Measurements from ENCODE around the gene CTNNA2.

The CTNNA2 gene

DNA sequence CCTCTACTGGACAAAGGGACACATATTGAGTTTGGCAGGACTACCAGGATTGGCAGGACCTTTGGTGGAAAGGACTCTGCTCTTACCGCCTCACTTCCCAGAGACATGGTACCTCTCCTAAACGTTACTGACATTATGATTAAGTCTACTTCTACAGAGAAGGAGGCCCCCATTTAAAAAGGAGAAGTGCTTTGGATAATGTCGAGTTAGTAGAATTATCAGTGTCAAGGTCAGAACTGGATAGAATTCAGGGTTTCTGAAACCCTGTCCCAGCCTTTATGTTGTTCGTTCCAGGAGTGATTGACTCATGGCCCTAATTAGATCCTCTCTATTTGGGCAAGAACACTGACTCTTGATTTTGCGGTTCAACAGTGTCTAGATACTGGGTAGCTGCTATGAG lies 745.9 kb downstream of the CTNNA2 start:
- Histone ChIP-seq H3K9me3 (ENCODE audit: control insufficient read depth, insufficient read depth, low read depth, low read length) (no peaks in the 10 kb centered on the region), H3K4me3 (ENCODE audit: low read depth, low read length) (no peak overlapping the region), H3K9ac (ENCODE audit: low read length) (no peak overlapping the region), H3K36me3 (ENCODE audit: control insufficient read depth, insufficient read depth, low read length) (no peaks in the 10 kb centered on the region), H3K27me3 (ENCODE audit: control insufficient read depth, insufficient read depth, low read length) (no peaks in the 10 kb centered on the region), H3K4me1 (ENCODE audit: control insufficient read depth, insufficient read depth, low read length) (no peaks in the 10 kb centered on the region), H3K27ac (ENCODE audit: low read depth, low read length) (no peak overlapping the region)

DNA sequence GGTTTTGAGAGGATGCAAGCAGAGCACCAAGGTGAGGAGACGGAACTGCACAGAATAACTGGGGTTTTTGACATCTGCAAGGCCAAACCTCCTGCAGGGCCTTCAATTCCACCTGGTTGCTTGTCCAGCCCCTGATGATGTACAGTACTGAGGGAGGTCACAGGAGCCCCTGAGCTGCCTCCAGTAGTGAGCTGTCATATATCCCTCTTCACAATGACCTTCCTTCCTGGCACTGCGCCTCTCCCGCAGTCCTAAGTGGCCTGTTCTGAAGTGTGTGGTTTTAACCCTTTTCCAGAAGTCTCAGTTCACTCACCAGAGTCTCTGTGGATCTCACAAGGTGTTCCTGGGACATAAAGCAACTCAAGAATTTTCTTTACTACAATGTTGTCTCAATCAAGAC lies 746.4 kb downstream of the CTNNA2 start:
- Histone ChIP-seq H3K27me3 (ENCODE audit: control insufficient read depth, insufficient read depth, low read length) (no peaks in the 10 kb centered on the region), H3K4me3 (ENCODE audit: low read depth, low read length) (no peak overlapping the region), H3K9ac (ENCODE audit: low read length) (no peak overlapping the region), H3K27ac (ENCODE audit: low read depth, low read length) (no peak overlapping the region), H3K4me1 (ENCODE audit: control insufficient read depth, insufficient read depth, low read length) (no peaks in the 10 kb centered on the region), H3K9me3 (ENCODE audit: control insufficient read depth, insufficient read depth, low read depth, low read length) (no peaks in the 10 kb centered on the region), H3K36me3 (ENCODE audit: control insufficient read depth, insufficient read depth, low read length) (no peaks in the 10 kb centered on the region)

DNA sequence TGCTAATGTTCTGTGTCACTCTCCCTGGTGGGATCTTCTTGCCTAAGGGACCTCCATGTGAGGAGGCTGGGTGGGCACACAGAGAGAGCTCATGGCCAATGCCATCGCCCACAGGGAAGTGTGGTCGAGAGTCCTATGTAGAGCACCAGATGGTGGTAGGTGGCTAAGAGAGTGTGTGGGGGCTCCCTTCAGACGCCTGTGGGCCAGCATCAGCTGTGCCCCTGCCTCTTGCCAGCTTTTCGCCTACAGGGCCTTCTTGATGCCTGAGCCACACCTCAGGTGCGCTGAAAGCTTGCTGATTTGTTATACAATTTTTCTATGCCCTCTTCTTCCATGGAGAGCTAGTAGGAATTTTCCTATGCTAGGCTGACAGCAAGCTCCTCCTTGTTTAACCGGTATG lies 753.4 kb downstream of the CTNNA2 start:
- H3K9ac ChIP-seq (ENCODE audit: low read length), result no peak overlapping the region
- H3K4me1 ChIP-seq (ENCODE audit: control insufficient read depth, insufficient read depth, low read length), result no peaks in the 10 kb centered on the region
- no peak overlapping the region for H3K4me3 ChIP-seq (ENCODE audit: low read depth, low read length)
- no peaks in the 10 kb centered on the region for H3K9me3 ChIP-seq (ENCODE audit: control insufficient read depth, insufficient read depth, low read depth, low read length)
- H3K27ac ChIP-seq (ENCODE audit: low read depth, low read length), result no peak overlapping the region
- no peaks in the 10 kb centered on the region for H3K27me3 ChIP-seq (ENCODE audit: control insufficient read depth, insufficient read depth, low read length)
- H3K36me3 ChIP-seq (ENCODE audit: control insufficient read depth, insufficient read depth, low read length), result no peaks in the 10 kb centered on the region

DNA sequence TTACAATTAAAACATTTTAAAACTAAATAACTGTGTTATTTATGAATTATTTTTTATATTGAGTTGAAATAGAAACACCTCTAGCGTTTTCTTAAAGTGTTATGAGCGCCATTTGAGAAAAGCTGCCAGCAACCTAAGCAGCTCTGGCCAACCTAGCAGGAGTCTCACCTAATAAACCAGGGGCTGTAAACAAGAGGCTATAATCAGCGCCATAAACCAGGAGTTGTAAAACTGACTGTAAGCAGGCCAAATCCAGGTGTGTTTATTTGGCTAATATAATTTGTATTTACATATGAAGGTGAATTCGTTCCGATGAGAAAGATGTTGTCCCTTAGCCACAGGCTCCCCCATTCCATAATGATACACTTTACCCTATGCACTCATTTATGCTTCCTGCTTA lies 757.0 kb downstream of the CTNNA2 start:
- Histone ChIP-seq H3K36me3 (ENCODE audit: control insufficient read depth, insufficient read depth, low read length) (no peaks in the 10 kb centered on the region), H3K27me3 (ENCODE audit: control insufficient read depth, insufficient read depth, low read length) (no peaks in the 10 kb centered on the region), H3K9me3 (ENCODE audit: control insufficient read depth, insufficient read depth, low read depth, low read length) (no peaks in the 10 kb centered on the region), H3K9ac (ENCODE audit: low read length) (no peak overlapping the region), H3K27ac (ENCODE audit: low read depth, low read length) (no peak overlapping the region), H3K4me1 (ENCODE audit: control insufficient read depth, insufficient read depth, low read length) (no peaks in the 10 kb centered on the region), H3K4me3 (ENCODE audit: low read depth, low read length) (no peak overlapping the region)

DNA sequence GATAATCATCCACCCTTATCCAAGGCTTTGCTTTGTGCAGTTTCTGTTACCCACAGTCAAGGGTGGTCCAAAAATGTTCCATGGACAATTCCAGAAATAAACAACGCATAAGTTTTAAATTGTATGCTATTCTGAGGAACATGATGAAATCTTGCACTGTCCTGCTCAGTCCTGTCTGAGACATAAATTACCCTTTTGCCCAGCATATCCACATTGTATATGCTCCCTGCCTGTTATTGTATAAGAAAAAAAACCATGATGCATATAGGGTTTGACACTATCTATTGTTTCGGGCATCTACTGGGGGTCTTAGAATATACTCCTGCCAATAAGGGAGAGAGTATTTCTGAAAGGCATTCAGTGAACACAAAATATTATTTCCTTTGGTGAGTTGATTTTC lies 767.7 kb downstream of the CTNNA2 start:
- H3K4me3 ChIP-seq (ENCODE audit: low read depth, low read length), result no peak overlapping the region
- H3K36me3 ChIP-seq (ENCODE audit: control insufficient read depth, insufficient read depth, low read length), result no peaks in the 10 kb centered on the region
- no peaks in the 10 kb centered on the region for H3K4me1 ChIP-seq (ENCODE audit: control insufficient read depth, insufficient read depth, low read length)
- no peaks in the 10 kb centered on the region for H3K27me3 ChIP-seq (ENCODE audit: control insufficient read depth, insufficient read depth, low read length)
- H3K9ac ChIP-seq (ENCODE audit: low read length), result no peak overlapping the region
- no peak overlapping the region for H3K27ac ChIP-seq (ENCODE audit: low read depth, low read length)
- H3K9me3 ChIP-seq (ENCODE audit: control insufficient read depth, insufficient read depth, low read depth, low read length), result peaks cover 2% of the 10 kb centered on the region; the same call in 1 of the 2 replicates

DNA sequence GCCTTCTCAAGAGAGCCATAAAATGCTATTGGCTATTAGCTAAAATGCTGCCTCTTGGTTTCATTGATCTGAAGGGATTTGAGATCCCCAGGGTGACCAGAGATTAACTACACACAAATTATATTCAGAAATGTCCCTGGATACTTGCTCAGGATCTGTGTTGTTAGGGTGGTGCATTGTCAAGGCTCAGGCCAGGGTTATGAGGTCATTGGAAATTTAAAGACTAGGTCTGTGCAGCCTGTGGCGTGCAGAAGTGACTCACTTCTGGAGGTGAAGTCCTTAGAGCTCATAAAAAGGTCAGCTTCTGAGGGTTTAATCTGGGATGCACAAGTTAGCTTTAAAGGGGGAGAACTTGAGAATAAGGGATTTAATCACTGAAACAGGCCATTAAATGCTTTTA lies 768.2 kb downstream of the CTNNA2 start:
- no peaks in the 10 kb centered on the region for H3K27me3 ChIP-seq (ENCODE audit: control insufficient read depth, insufficient read depth, low read length)
- H3K4me3 ChIP-seq (ENCODE audit: low read depth, low read length), result no peak overlapping the region

DNA sequence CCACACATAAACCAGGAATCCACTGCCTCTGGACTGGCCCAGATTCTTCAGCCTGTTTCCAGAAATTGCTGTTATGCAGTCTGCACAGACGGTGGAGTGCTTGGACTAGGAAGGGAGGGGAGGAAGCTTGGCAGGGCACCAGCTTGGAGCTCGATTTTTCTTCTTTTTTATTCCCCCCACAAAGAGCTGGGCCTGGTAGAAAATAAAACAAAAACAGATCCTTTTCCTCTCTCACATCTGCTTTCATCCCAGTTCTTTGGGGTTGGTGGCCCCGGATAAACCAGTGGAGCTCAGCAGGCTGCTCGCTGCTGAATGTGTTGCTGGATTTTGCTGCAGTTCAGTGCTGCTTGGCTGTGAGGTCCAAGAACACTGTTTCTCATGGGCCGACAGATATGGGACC lies 775.7 kb downstream of the CTNNA2 start:
- no peak overlapping the region for H3K9ac ChIP-seq (ENCODE audit: low read length)
- H3K27ac ChIP-seq (ENCODE audit: low read depth, low read length), result no peak overlapping the region
- H3K9me3 ChIP-seq (ENCODE audit: control insufficient read depth, insufficient read depth, low read depth, low read length), result no peaks in the 10 kb centered on the region
- no peaks in the 10 kb centered on the region for H3K36me3 ChIP-seq (ENCODE audit: control insufficient read depth, insufficient read depth, low read length)
- no peaks in the 10 kb centered on the region for H3K4me1 ChIP-seq (ENCODE audit: control insufficient read depth, insufficient read depth, low read length)
- H3K27me3 ChIP-seq (ENCODE audit: control insufficient read depth, insufficient read depth, low read length), result no peaks in the 10 kb centered on the region
- no peak overlapping the region for H3K4me3 ChIP-seq (ENCODE audit: low read depth, low read length)

More for the DNA sequence above, 768.2 kb downstream of the CTNNA2 start:
- no peaks in the 10 kb centered on the region for H3K4me1 ChIP-seq (ENCODE audit: control insufficient read depth, insufficient read depth, low read length)
- H3K27ac ChIP-seq (ENCODE audit: low read depth, low read length), result no peak overlapping the region
- H3K36me3 ChIP-seq (ENCODE audit: control insufficient read depth, insufficient read depth, low read length), result no peaks in the 10 kb centered on the region
- no peak overlapping the region for H3K9ac ChIP-seq (ENCODE audit: low read length)
- peaks cover 2% of the 10 kb centered on the region; the same call in 1 of the 2 replicates for H3K9me3 ChIP-seq (ENCODE audit: control insufficient read depth, insufficient read depth, low read depth, low read length)

DNA sequence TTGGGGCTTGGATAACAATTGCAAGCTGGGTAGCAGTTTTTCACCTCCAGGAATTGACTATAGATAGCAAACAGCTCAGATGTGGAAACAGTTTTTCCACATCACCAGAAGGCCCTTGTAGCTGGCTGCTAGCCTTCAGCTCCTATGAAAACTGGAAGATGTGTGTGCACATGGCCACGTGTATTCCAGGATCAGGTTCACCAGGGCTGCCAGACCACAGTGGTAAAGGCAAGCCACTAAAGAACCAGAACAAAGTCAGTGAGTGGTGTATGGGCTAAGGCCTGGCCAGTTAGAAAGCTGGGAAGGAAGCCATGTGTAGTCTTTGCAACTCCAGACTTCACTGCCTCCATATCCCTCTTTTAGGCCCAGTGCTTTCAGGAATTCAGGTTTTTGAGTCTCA lies 778.8 kb downstream of the CTNNA2 start:
- Histone ChIP-seq H3K4me3 (ENCODE audit: low read depth, low read length) (no peak overlapping the region), H3K27ac (ENCODE audit: low read depth, low read length) (no peak overlapping the region), H3K9ac (ENCODE audit: low read length) (no peak overlapping the region), H3K27me3 (ENCODE audit: control insufficient read depth, insufficient read depth, low read length) (no peaks in the 10 kb centered on the region), H3K9me3 (ENCODE audit: control insufficient read depth, insufficient read depth, low read depth, low read length) (no peaks in the 10 kb centered on the region), H3K4me1 (ENCODE audit: control insufficient read depth, insufficient read depth, low read length) (no peaks in the 10 kb centered on the region), H3K36me3 (ENCODE audit: control insufficient read depth, insufficient read depth, low read length) (no peaks in the 10 kb centered on the region)

DNA sequence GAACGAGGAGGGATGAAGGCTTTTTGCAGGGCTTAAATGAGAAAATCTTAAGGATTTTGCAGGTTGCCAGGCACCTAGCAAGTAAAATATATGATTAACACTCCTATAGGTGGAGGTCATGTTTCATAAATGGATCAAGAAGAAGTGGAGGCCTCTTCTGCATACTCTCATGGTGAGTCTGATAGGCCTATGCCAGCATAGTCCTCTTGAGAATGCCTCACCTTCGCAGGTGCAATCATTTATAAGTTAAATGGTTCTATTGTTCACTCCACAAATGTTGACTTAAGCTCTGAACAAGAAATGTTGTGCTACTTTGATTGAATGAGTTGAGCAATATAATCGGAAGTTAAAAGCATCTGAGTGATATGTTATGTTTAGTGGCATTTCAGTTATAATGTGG lies 779.6 kb downstream of the CTNNA2 start:
- Histone ChIP-seq H3K27me3 (ENCODE audit: control insufficient read depth, insufficient read depth, low read length) (no peaks in the 10 kb centered on the region), H3K36me3 (ENCODE audit: control insufficient read depth, insufficient read depth, low read length) (no peaks in the 10 kb centered on the region), H3K27ac (ENCODE audit: low read depth, low read length) (no peak overlapping the region), H3K4me3 (ENCODE audit: low read depth, low read length) (no peak overlapping the region), H3K9me3 (ENCODE audit: control insufficient read depth, insufficient read depth, low read depth, low read length) (no peaks in the 10 kb centered on the region), H3K9ac (ENCODE audit: low read length) (no peak overlapping the region), H3K4me1 (ENCODE audit: control insufficient read depth, insufficient read depth, low read length) (no peaks in the 10 kb centered on the region; the same call in 1 of the 2 replicates)

DNA sequence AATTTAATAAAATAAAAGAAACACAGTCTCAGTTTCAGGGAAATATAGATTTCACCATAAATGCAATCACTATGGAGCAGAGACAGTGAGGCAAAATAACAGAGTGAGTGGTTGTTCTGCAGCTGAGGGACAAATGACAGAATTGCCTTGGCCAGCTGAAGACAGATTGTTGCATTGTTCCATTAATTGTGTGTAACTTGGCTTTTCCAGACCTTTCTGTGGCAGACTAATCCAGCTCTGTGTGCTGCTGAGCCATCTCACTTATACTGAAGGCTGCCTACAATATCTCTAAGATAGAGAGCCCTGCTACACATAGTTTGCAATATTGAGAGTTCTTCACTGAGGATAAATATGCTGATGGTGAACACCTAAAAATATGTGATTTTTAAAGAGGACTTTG lies 780.2 kb downstream of the CTNNA2 start:
- Histone ChIP-seq H3K9ac (ENCODE audit: low read length) (no peak overlapping the region), H3K4me3 (ENCODE audit: low read depth, low read length) (no peak overlapping the region), H3K27me3 (ENCODE audit: control insufficient read depth, insufficient read depth, low read length) (no peaks in the 10 kb centered on the region), H3K4me1 (ENCODE audit: control insufficient read depth, insufficient read depth, low read length) (no peaks in the 10 kb centered on the region; the same call in 1 of the 2 replicates), H3K27ac (ENCODE audit: low read depth, low read length) (no peak overlapping the region), H3K36me3 (ENCODE audit: control insufficient read depth, insufficient read depth, low read length) (no peaks in the 10 kb centered on the region), H3K9me3 (ENCODE audit: control insufficient read depth, insufficient read depth, low read depth, low read length) (no peaks in the 10 kb centered on the region)

DNA sequence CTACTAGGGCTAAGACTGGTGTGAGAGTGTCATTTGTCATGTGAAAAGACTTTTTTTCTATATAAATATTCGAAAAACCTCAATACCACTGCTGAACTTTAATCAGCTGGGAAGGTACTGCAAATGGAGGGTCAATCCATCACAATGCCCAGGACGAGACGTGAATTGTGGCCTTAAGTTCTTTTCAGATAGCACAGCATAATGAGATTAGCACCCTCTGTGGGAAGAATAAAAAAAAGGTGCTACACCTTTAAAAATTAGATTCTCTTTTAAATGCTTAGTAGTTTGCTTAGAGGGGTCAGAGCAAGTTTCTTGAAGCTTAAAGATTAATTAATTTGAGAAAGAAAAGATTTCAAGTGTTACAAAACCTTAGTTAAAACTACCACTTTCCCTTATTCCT lies 786.1 kb downstream of the CTNNA2 start:
- Histone ChIP-seq H3K9ac (ENCODE audit: low read length) (no peak overlapping the region), H3K9me3 (ENCODE audit: control insufficient read depth, insufficient read depth, low read depth, low read length) (no peaks in the 10 kb centered on the region), H3K4me3 (ENCODE audit: low read depth, low read length) (no peak overlapping the region), H3K27ac (ENCODE audit: low read depth, low read length) (no peak overlapping the region), H3K36me3 (ENCODE audit: control insufficient read depth, insufficient read depth, low read length) (no peaks in the 10 kb centered on the region), H3K27me3 (ENCODE audit: control insufficient read depth, insufficient read depth, low read length) (peaks cover 48% of the 10 kb centered on the region), H3K4me1 (ENCODE audit: control insufficient read depth, insufficient read depth, low read length) (peaks cover 49% of the 10 kb centered on the region)

DNA sequence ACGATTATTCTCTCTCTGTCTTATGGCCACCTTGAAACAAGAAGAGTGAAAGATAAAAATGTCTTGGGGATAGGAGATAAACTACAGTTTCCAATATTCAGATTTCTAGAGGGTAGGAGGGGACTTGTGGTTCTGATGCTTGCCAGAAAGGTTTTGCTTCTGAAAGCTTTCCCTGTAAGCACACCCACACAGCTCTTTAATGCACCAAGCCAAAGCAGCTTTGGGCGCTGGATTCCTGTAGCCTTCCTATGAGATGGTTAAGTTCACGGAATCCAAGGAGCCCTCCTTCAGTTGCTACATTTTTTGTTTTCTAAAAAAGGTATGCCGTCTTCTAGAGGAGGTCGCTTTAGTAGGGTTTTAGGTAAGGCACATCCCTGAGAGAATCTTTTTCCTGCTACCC lies 786.8 kb downstream of the CTNNA2 start:
- Histone ChIP-seq H3K9me3 (ENCODE audit: control insufficient read depth, insufficient read depth, low read depth, low read length) (no peaks in the 10 kb centered on the region), H3K36me3 (ENCODE audit: control insufficient read depth, insufficient read depth, low read length) (no peaks in the 10 kb centered on the region), H3K4me1 (ENCODE audit: control insufficient read depth, insufficient read depth, low read length) (peaks cover 49% of the 10 kb centered on the region), H3K9ac (ENCODE audit: low read length) (no peak overlapping the region), H3K4me3 (ENCODE audit: low read depth, low read length) (peak overlapping the region; percentile 27; the same call in 1 of the 2 replicates), H3K27ac (ENCODE audit: low read depth, low read length) (no peak overlapping the region), H3K27me3 (ENCODE audit: control insufficient read depth, insufficient read depth, low read length) (peaks cover 56% of the 10 kb centered on the region)

Measured in HUES6 (cell line).